Mammary epithelial cell (primary cell): ENCODE data around the gene FRMPD1.

ENCODE experiments used
- CTCF ChIP-seq, 2 donors: IDR thresholded peaks in 1 of 2; conservative IDR thresholded peaks in 1 of 2; 2 replicates each; pipeline ENCODE4 v1.5.1; 2011 to 2012; ENCODE audit warnings: inconsistent platforms in 2 of 2, low read length in 2 of 2, mild to moderate bottlenecking in 2 of 2, control low read depth in 1 of 2, low read depth in 1 of 2; ENCODE audit not compliant: insufficient read depth in 1 of 2; ENCODE audit errors: extremely low read depth in 1 of 2
- EZH2 ChIP-seq: IDR thresholded peaks from 2 replicates; pipeline ENCODE4 v1.6.1; 2012; ENCODE audit warnings: low read length, inconsistent platforms, borderline replicate concordance

GRCh38 chr9:37730256-37730655, 79.5 kb downstream of the FRMPD1 start:
- no peak for TF ChIP-seq CTCF (conservative IDR thresholded peaks at IDR 0.05 in 1 of 2, IDR thresholded peaks at IDR 0.05 in 1 of 2; ENCODE audit: extremely low read depth in 1 of 2, insufficient read depth in 1 of 2, low read depth in 1 of 2, low read length in 2 of 2)
- TF ChIP-seq EZH2: no peak
